HCT116 (cell line): ENCODE measurements around the gene CACNG3. TPM values are rescaled to one million over a fixed set of nuclear protein-coding genes. Genes with fewer than 3 reads are reported as not detected.

ENCODE experiments used
- ATAC-seq: fragments of 200-7000 bp; cut with Tn5 transposase; 2 replicates; pipeline ENCODE4 v1.9.1; 2020; ENCODE audit warnings: mild to moderate bottlenecking, moderate library complexity
- BruUV-seq: library from RNA; stranded (reverse); fragments of 400-500 nt; replicated peaks from 2 replicates; lab custom pipeline; 2021; lab: Mats Ljungman, UMichigan
- CTCF ChIA-PET: fragments of 300-600 bp; sonication (Branson Sonifier 250); formaldehyde crosslinking; loops from one replicate; lab custom pipeline; 2021; ENCODE audit warnings: antibody characterized with exemption; lab: Charles Lee
- POLR2A ChIA-PET: fragments of 300-600, 350-600 bp; sonication (Branson Sonifier 250); formaldehyde crosslinking; loops from one replicate; lab custom pipeline; 2021; ENCODE audit warnings: antibody characterized with exemption; lab: Charles Lee
- RAD21 ChIA-PET, 2 experiments: fragments of 300-600 bp; sonication (Branson Sonifier 250); formaldehyde crosslinking; loops; one replicate each; lab custom pipeline; 2023; ENCODE audit warnings: low total read pairs in 2 of 2; ENCODE audit not compliant: uncharacterized antibody in 2 of 2, unreplicated experiment in 2 of 2, low non-redundant PET in 1 of 2; lab: Charles Lee
- DNase-seq: peaks from one replicate; pipeline ENCODE4 v3.0.0-alpha.2; 2010; ENCODE audit warnings: low read depth, low spot score
- H2AFZ ChIP-seq: fragments of 200-600 bp; shearing (Covaris generic), sonication (generic); 2 replicates; pipeline ENCODE4 v1.6.1; 2017; ENCODE audit warnings: low read depth, mixed run types, mixed read lengths, antibody characterized with exemption, low read length; ENCODE audit not compliant: poor library complexity, severe bottlenecking
- H3K27ac ChIP-seq: 2 replicates; pipeline ENCODE4 v1.5.1; 2012; ENCODE audit warnings: low read depth, low read length
- H3K27me3 ChIP-seq: fragments of 200-600 bp; sonication (generic); 2 replicates; pipeline ENCODE4 v1.6.1; 2016; ENCODE audit warnings: mixed run types, low read length, mixed read lengths; ENCODE audit not compliant: insufficient read depth
- H3K36me3 ChIP-seq, 2 experiments: fragments of 200-500 bp in 1 of 2; fragments of 200-600 bp in 1 of 2; sonication (Bioruptor generic) in 1 of 2; sonication (generic) in 1 of 2; 2 replicates each; pipeline versions ENCODE4 v1.5.1 to v1.6.1; 2014 to 2016; ENCODE audit warnings: low read length in 2 of 2, inconsistent platforms in 1 of 2, mixed read lengths in 1 of 2, mixed run types in 1 of 2; ENCODE audit not compliant: insufficient read depth in 2 of 2, control insufficient read depth in 1 of 2
- H3K4me1 ChIP-seq, 2 experiments: fragments of 200-600 bp in 1 of 2; sonication (generic) in 1 of 2; 2 replicates each; pipeline versions ENCODE4 v1.5.1 to v1.6.1; 2012 to 2017; ENCODE audit warnings: low read length in 2 of 2, inconsistent platforms in 1 of 2, mild to moderate bottlenecking in 1 of 2, mixed read lengths in 1 of 2, mixed run types in 1 of 2, moderate library complexity in 1 of 2; ENCODE audit not compliant: insufficient read depth in 2 of 2, control insufficient read depth in 1 of 2
- H3K4me2 ChIP-seq: fragments of 200-600 bp; sonication (generic); 2 replicates; pipeline ENCODE4 v1.6.1; 2017; ENCODE audit warnings: mixed run types, low read length, mixed read lengths
- H3K4me3 ChIP-seq, 2 experiments: fragments of 200-600 bp in 1 of 2; sonication (generic) in 1 of 2; replicated peaks in 1 of 2; 2 replicates each; pipeline ENCODE4 v1.5.1; 2011 to 2016; ENCODE audit warnings: low read length in 2 of 2, control low read depth in 1 of 2, low read depth in 1 of 2, mild to moderate bottlenecking in 1 of 2, mixed read lengths in 1 of 2, mixed run types in 1 of 2
- H3K79me2 ChIP-seq: fragments of 200-600 bp; sonication (generic); 2 replicates; pipeline ENCODE4 v1.6.1; 2017; ENCODE audit warnings: mild to moderate bottlenecking, mixed run types, low read length, moderate library complexity, mixed read lengths; ENCODE audit not compliant: insufficient read depth
- H3K9ac ChIP-seq: fragments of 200-600 bp; sonication (generic); 2 replicates; pipeline ENCODE4 v1.6.1; 2016; ENCODE audit warnings: low read length, mixed read lengths
- H3K9me2 ChIP-seq: fragments of 200-600 bp; sonication (generic), shearing (Covaris generic); 2 replicates; pipeline ENCODE4 v1.6.1; 2017; ENCODE audit warnings: mixed run types, mild to moderate bottlenecking, moderate library complexity; ENCODE audit not compliant: insufficient read depth
- H3K9me3 ChIP-seq, 2 experiments: fragments of 200-500 bp in 1 of 2; fragments of 200-600 bp in 1 of 2; sonication (Bioruptor generic) in 1 of 2; sonication (generic) in 1 of 2; 2 replicates each; pipeline ENCODE4 v1.6.1; 2014 to 2017; ENCODE audit warnings: low read length in 2 of 2, mixed read lengths in 2 of 2, inconsistent platforms in 1 of 2, low read depth in 1 of 2, mild to moderate bottlenecking in 1 of 2, mixed run types in 1 of 2, moderate library complexity in 1 of 2; ENCODE audit not compliant: control insufficient read depth in 1 of 2, insufficient read depth in 1 of 2
- H4K20me1 ChIP-seq: fragments of 200-600 bp; sonication (generic), shearing (Covaris generic); 2 replicates; pipeline ENCODE4 v1.6.1; 2017; ENCODE audit warnings: mixed run types, mild to moderate bottlenecking, moderate library complexity; ENCODE audit not compliant: insufficient read depth
- CEBPB ChIP-seq: IDR thresholded peaks from 2 replicates; pipeline ENCODE4 v1.6.1; 2012; ENCODE audit warnings: low read depth
- EGR1 ChIP-seq: IDR thresholded peaks from 2 replicates; pipeline ENCODE4 v1.6.1; 2012; ENCODE audit warnings: low read depth
- ELF1 ChIP-seq: IDR thresholded peaks from 2 replicates; pipeline ENCODE4 v1.6.1; 2012; ENCODE audit warnings: low read depth, borderline replicate concordance
- EZH2 ChIP-seq: fragments of 200-600 bp; sonication (generic); IDR thresholded peaks from 2 replicates; pipeline ENCODE4 v1.6.1; 2017; ENCODE audit warnings: antibody characterized with exemption, mixed run types
- EZH2phosphoT487 ChIP-seq: fragments of 200-600 bp; IDR thresholded peaks from 2 replicates; pipeline ENCODE4 v1.6.1; 2018; ENCODE audit warnings: antibody characterized with exemption, borderline replicate concordance
- FOSL1 ChIP-seq: IDR thresholded peaks from 2 replicates; pipeline ENCODE4 v1.6.1; 2012; ENCODE audit warnings: low read depth
- JUND ChIP-seq: IDR thresholded peaks from 2 replicates; pipeline ENCODE4 v1.6.1; 2012
- POLR2AphosphoS5 ChIP-seq: IDR thresholded peaks from 2 replicates; pipeline ENCODE4 v1.6.1; 2011; ENCODE audit warnings: mild to moderate bottlenecking, low read depth, low read length, moderate library complexity
- RAD21 ChIP-seq: IDR thresholded peaks from 2 replicates; pipeline ENCODE4 v1.6.1; 2012; ENCODE audit warnings: low read depth, mild to moderate bottlenecking
- REST ChIP-seq: IDR thresholded peaks from 2 replicates; pipeline ENCODE4 v1.6.1; 2012; ENCODE audit warnings: low read depth
- SIN3A ChIP-seq: IDR thresholded peaks from 2 replicates; pipeline ENCODE4 v1.6.1; 2012; ENCODE audit warnings: low read depth
- TCF7L2 ChIP-seq: IDR thresholded peaks from 2 replicates; pipeline ENCODE4 v1.7.0; 2011; ENCODE audit warnings: borderline replicate concordance, inconsistent platforms; ENCODE audit not compliant: insufficient read depth, insufficient read length; ENCODE audit errors: extremely low read depth
- YY1 ChIP-seq: IDR thresholded peaks from 2 replicates; pipeline ENCODE4 v1.6.1; 2011; ENCODE audit warnings: low read length, low read depth, moderate library complexity, mild to moderate bottlenecking; ENCODE audit not compliant: insufficient replicate concordance; ENCODE audit errors: extremely low read depth
- ZBTB33 ChIP-seq: IDR thresholded peaks from 2 replicates; pipeline ENCODE4 v1.6.1; 2011; ENCODE audit warnings: mild to moderate bottlenecking, low read length, moderate library complexity; ENCODE audit not compliant: insufficient replicate concordance; ENCODE audit errors: extremely low read depth
- ZFX ChIP-seq: fragments of 450-650 bp; IDR thresholded peaks from 2 replicates; pipeline ENCODE4 v1.6.1; 2017
- ZNF274 ChIP-seq: fragments of 200-500 bp; sonication (Bioruptor generic); IDR thresholded peaks from 2 replicates; pipeline ENCODE4 v1.6.1; 2014; ENCODE audit warnings: mild to moderate bottlenecking, low read depth, low read length, inconsistent platforms
- intact Hi-C: fragments of 100-400 bp; cut with micrococcal nuclease; formaldehyde crosslinking; loops from 2 replicates; pipeline ENCODE4 v1.10.0; 2022
- total RNA-seq: library from RNA; stranded (reverse); gene quantifications from one replicate; pipeline ENCODE4 v1.2.1, GENCODE V29; 2021; ENCODE audit not compliant: unreplicated experiment

CACNG3 gene
- total RNA-seq, 1 experiment from 2014 or later = not detected

- Histone ChIP-seq H3K27me3 (peaks cover 26% of the 10 kb centered on the region), H3K36me3 (no peaks in the 10 kb centered on the region), H4K20me1 (no peaks in the 10 kb centered on the region; the same call in 1 of the 2 replicates), H3K4me3 (no peak overlapping the region), H3K4me1 (no peaks in the 10 kb centered on the region), H3K79me2 (no peaks in the 10 kb centered on the region)
- BruUV-seq = no TSS peak
- DNase-seq (no peak), ATAC-seq (no peak)
- POLR2A ChIA-PET = no interaction called here
- TF ChIP-seq YY1 (no peak), JUND (no peak), ZNF274 (no peak), ELF1 (no peak), EZH2 (no peak), RAD21 (no peak), TCF7L2 (no peak), SIN3A (no peak)
- TF ChIP-seq, all 23 proteins: peak for 0
- CTCF ChIA-PET = no interaction called here
- RAD21 ChIA-PET = no interaction called here
- Histone ChIP-seq H3K4me2 (no peak overlapping the region), H3K27ac (no peak overlapping the region), H3K9me3 (no peaks in the 10 kb centered on the region), H3K9me2 (no peaks in the 10 kb centered on the region), H2AFZ (no peak overlapping the region), H3K9ac (no peak overlapping the region)
- intact Hi-C loops = no loop called here
Observed at GRCh38 chr16:24302636-24303035, 46.5 kb downstream of the CACNG3 start.

- no peak for DNase-seq
- H3K9ac ChIP-seq = no peak overlapping the region
- H4K20me1 ChIP-seq = no peaks in the 10 kb centered on the region; the same call in 1 of the 2 replicates
- H3K9me2 ChIP-seq = no peaks in the 10 kb centered on the region
- intact Hi-C loops = no loop called here
- H3K4me1 ChIP-seq = peaks cover 6 to 8% of the 10 kb centered on the region in 2 experiments; a peak in 2 of 4 replicates
- H3K27ac ChIP-seq = no peak overlapping the region
- no peaks in the 10 kb centered on the region for H3K79me2 ChIP-seq
- no peaks in the 10 kb centered on the region for H3K36me3 ChIP-seq
- POLR2A ChIA-PET = no interaction called here
- no peak for ATAC-seq
- no peak overlapping the region for H3K4me2 ChIP-seq
- no peaks in the 10 kb centered on the region for H3K9me3 ChIP-seq
- RAD21 ChIA-PET = no interaction called here
- H3K27me3 ChIP-seq = peaks cover 26% of the 10 kb centered on the region
- H3K4me3 ChIP-seq = no peak overlapping the region
- no peak overlapping the region for H2AFZ ChIP-seq
- BruUV-seq = no TSS peak
- CTCF ChIA-PET = no interaction called here
- TF ChIP-seq POLR2AphosphoS5 = no peak
- no peak for TF ChIP-seq REST
- no peak for TF ChIP-seq ZBTB33
- no peak for TF ChIP-seq EZH2phosphoT487
- TF ChIP-seq FOSL1 = no peak
- TF ChIP-seq EGR1 = no peak
- no peak for TF ChIP-seq TCF7L2
- TF ChIP-seq ZFX = no peak
- TF ChIP-seq CEBPB = no peak
- TF ChIP-seq, all 23 proteins: peak for 0
Observed at GRCh38 chr16:24308200-24308599, 52.1 kb downstream of the CACNG3 start.
